ENCODE data around the gene GAS2L3.

Gene GAS2L3

DNA sequence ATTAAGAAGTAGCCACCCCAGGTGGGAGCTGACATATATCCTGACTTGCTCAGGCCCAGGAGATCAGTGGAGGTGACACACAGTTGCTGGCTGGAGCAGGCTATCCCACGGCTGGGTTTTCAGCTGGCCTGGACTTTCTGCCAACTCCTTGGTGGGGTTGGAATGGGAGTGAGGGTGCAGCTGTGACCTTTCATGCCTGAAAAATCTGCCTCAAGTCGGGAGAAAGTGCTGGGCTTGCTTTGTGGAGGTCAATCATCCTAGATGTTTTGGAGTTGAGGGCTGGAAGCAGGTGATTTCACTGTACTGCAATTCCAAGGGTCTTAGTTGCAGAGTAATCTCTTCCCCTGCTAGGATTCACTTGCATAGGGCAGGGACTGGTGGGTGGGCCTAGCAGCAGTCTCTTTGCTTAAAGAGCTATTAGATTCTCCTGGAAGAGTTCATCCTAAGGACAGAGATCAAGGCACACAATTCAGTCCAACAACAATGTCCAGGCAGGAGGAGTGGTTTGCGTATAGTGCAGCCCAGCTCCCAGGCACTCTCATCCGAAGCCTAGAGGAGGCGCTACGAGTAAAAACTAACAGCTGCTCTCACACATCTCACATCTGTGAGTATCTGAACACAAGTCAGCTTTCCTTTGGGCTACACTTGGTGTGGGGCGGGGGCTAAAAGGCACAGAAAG, 98.1 kb downstream of the GAS2L3 start:
- TF ChIP-seq, protein P1, sequence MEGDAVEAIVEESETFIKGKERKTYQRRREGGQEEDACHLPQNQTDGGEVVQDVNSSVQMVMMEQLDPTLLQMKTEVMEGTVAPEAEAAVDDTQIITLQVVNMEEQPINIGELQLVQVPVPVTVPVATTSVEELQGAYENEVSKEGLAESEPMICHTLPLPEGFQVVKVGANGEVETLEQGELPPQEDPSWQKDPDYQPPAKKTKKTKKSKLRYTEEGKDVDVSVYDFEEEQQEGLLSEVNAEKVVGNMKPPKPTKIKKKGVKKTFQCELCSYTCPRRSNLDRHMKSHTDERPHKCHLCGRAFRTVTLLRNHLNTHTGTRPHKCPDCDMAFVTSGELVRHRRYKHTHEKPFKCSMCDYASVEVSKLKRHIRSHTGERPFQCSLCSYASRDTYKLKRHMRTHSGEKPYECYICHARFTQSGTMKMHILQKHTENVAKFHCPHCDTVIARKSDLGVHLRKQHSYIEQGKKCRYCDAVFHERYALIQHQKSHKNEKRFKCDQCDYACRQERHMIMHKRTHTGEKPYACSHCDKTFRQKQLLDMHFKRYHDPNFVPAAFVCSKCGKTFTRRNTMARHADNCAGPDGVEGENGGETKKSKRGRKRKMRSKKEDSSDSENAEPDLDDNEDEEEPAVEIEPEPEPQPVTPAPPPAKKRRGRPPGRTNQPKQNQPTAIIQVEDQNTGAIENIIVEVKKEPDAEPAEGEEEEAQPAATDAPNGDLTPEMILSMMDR (IDR thresholded peaks at IDR 0.05; ENCODE audit: control insufficient read depth, insufficient read depth, low read depth, low read length, missing control alignments): no peak
- no peak overlapping the region for H3K4me3 ChIP-seq (ENCODE audit: control insufficient read depth, low read depth, low read length)
- no peak for DNase-seq (ENCODE audit: low read depth)

DNA sequence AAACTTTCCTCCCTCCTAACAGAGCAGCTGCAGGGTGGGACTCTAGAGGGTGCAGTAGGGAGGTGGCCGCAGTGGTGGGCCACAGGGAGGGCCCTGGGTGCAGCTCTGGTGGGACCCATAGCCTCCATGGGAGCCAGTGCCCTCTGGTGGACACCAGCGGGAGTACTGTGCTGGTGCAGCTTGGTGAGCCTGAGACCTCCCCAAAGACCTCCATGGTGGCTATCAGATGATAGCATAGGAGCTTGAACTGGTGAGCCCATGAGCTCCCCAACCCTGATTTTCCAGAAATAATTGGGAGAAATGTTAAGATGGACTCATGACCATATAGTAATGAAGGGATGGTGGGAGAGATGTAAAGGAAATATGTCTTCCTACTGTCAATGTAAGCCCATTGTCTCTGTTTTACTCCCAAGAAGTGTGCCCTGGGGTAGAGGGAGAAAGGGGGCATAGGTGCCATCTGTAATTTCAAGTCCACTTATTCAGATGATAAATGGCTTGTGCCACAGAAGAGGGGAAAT, 98.7 kb downstream of the GAS2L3 start:
- H3K4me3 ChIP-seq (ENCODE audit: control insufficient read depth, low read depth, low read length): no peak overlapping the region
- TF ChIP-seq, protein P1 (IDR thresholded peaks at IDR 0.05; ENCODE audit: control insufficient read depth, insufficient read depth, low read depth, low read length, missing control alignments): peak; percentile 65
- no peak for DNase-seq (ENCODE audit: low read depth)

DNA sequence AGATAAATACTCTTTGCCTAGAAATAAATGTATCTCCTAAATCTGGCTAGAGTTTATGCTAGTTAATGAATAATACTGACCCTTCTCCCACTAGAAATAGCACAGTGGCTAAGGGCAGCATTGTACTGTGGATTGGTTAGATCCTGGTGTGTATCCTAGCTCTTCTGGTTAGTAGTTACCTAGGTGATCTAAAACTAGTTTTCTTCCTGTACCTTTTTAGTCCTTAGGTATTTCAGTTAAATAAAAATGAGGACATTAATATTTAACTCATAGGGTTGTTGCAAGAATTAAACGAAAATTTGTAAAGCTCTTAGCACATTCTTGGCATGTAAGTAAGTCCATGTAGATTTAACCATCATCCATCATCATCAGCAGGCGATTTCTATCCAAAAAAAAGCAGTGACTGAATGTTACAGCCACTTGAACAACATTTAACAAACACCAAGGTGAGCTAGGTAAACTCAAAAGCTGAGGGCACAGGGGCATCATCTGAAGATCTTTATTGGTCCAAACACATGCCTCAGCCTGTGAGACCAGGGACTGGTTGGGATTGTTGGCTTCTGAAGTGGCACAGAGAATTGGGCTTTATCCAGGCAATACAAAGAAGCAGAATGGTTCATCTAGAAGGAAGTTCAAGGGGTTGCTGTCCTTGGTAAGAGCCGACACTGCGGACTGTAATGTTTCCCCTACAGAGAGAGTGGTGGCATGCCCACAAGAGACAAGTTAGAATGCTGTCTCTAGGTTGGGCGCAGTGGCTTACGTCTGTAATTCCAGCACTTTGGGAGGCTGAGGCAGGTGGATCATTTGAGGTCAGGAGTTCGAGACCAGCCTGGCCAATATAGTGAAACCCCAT, 100.8 kb downstream of the GAS2L3 start:
- TF ChIP-seq, protein P1 (IDR thresholded peaks at IDR 0.05; ENCODE audit: control insufficient read depth, insufficient read depth, low read depth, low read length, missing control alignments): no peak
- H3K4me3 ChIP-seq (ENCODE audit: control insufficient read depth, low read depth, low read length): no peak overlapping the region
- DNase-seq (ENCODE audit: low read depth): no peak

All from AG09309 (cell line).